ENCODE data around the gene MATN1. TPM values are rescaled to one million over a fixed set of nuclear protein-coding genes. Genes with fewer than 3 reads are reported as not detected.

Gene MATN1
- total and polyA plus RNA-seq, 4 experiments from 2014 or later = 0.12 to 1.2 (median 0.53) TPM; not detected in 1

DNA sequence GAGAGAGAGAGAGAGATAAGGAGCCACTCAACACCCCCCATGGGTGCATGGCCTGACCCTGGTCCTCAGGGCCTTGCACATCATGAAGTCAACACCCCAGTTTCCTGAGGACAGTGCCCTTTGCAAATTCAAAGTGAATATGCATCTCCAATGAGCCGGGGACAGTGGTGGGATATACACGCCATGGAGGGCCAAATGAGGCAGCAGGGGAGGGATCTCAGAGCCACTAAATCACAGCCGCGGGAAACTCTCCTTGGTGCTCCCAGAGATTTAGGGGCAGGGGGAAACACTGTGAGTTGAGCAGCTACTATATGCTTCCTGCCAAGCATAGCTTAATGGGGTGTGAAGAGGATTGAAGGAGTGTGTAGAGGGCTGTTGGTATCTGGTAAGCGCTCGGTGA is 35.5 kb downstream of the MATN1 start:
- Histone ChIP-seq H3K4me1 (ENCODE audit: insufficient read depth, low read length) (peaks cover 9% of the 10 kb centered on the region), H3K27ac (ENCODE audit: low read depth, low read length) (no peak overlapping the region), H3K36me3 (ENCODE audit: insufficient read depth, low read length) (no peaks in the 10 kb centered on the region), H3K9me3 (ENCODE audit: control insufficient read depth in 1 of 2, low read length in 2 of 2) (no peaks in the 10 kb centered on the region), H3K27me3 (ENCODE audit: insufficient read depth, low read length) (peaks cover 9% of the 10 kb centered on the region), H3K4me3 (ENCODE audit: low read length in 2 of 2) (no peak overlapping the region)
- peaks cover 0 to 11% (median 8%) of the 10 kb centered on the region in 4 donors for H3K4me1 Mint-ChIP-seq
- POLR2A ChIA-PET (ENCODE audit: partially characterized antibody) = no interaction called here
- peaks cover 16 to 43% of the 10 kb centered on the region in 2 donors for H3K27me3 Mint-ChIP-seq
- intact Hi-C loops (cut with micrococcal nuclease) = no loop called here
- H3K4me3 Mint-ChIP-seq = no peak overlapping the region
- H3K27ac Mint-ChIP-seq = peak overlapping the region in 2 of 7 donors; percentile 0 to 34
- CTCF ChIA-PET (ENCODE audit: partially characterized antibody) = no interaction called here
- H3K36me3 Mint-ChIP-seq = no peaks in the 10 kb centered on the region
- no peaks in the 10 kb centered on the region for H3K9me3 Mint-ChIP-seq
- DNase-seq = no peak

DNA sequence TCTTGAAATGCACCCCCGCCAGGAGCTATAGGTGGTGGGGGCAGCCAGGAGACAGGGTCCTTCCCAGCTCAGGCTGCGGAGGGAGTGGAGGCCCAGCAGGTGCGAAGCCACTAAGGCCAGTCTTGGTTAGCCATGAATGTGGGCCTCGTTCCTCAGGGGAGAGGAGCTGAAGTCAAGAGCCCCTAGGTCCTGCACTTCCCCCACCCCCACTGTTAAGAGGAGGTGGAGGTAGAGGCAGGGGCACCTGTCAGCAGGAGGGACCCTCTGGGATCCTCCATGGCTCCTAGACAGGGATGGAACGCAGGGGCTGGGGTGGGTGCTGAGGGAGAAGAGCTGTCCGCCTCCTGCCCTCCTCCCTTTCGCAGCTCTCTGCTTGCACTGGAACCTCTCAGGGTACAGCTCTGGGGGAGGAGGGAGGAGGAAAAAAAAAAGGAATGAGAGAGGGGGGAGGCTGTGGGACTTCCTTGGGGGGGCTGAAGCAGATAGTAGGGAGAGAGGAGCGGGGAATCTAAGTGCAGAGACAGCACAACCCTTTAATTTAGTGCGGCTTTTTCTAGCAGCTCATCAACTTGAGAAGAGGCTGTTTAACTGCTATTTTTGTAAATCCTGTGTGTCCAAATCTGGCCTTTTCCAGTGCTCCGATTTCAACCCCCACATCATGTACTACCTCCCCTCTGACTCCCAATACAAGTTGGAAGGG is 37.0 kb downstream of the MATN1 start:
- Histone ChIP-seq H3K9me3 (ENCODE audit: control insufficient read depth in 1 of 2, low read length in 2 of 2) (no peaks in the 10 kb centered on the region), H3K36me3 (ENCODE audit: insufficient read depth, low read length) (no peaks in the 10 kb centered on the region), H3K4me1 (ENCODE audit: insufficient read depth, low read length) (peaks cover 9% of the 10 kb centered on the region), H3K27ac (ENCODE audit: low read depth, low read length) (no peak overlapping the region), H3K4me3 (ENCODE audit: low read length in 2 of 2) (no peak overlapping the region), H3K27me3 (ENCODE audit: insufficient read depth, low read length) (peaks cover 9% of the 10 kb centered on the region)
- intact Hi-C loops (cut with micrococcal nuclease) = no loop called here
- Mint-ChIP-seq H3K4me3 (peak overlapping the region in 2 of 8 donors; percentile 24 to 36), H3K4me1 (peaks cover 0 to 11% (median 7%) of the 10 kb centered on the region in 4 donors), H3K9me3 (no peaks in the 10 kb centered on the region), H3K36me3 (no peaks in the 10 kb centered on the region), H3K27ac (no peak overlapping the region), H3K27me3 (peaks cover 23 to 50% of the 10 kb centered on the region in 2 donors)
- no peak for DNase-seq
- ChIA-PET CTCF (ENCODE audit: partially characterized antibody) (no interaction called here), POLR2A (ENCODE audit: partially characterized antibody) (no interaction called here)

DNA sequence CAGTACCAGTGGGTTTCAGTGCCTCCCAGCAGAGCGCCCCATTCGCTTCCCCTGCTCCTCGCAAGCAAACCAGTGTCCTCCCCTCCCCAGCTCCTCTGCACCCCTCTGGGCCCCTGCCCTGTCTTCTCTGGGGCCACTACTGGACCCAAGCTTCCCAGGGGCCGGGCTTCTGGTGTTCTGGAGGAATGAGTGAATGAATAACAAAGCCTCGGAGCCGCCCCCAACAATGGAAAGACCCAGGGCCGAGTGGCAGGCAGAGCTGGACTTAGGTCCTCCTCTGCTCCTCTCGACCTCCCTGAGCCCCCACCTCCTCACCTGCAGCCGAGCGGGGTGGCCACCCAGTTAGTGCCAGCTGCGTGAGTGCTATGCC is 37.6 kb downstream of the MATN1 start:
- ChIA-PET CTCF (ENCODE audit: partially characterized antibody) (no interaction called here), POLR2A (ENCODE audit: partially characterized antibody) (no interaction called here)
- H3K4me1 Mint-ChIP-seq = peaks cover 0 to 11% (median 7%) of the 10 kb centered on the region in 4 donors
- no peaks in the 10 kb centered on the region for H3K9me3 Mint-ChIP-seq
- peak overlapping the region in 1 of 7 donors; percentile 22 for H3K27ac Mint-ChIP-seq
- Histone ChIP-seq H3K27ac (ENCODE audit: low read depth, low read length) (no peak overlapping the region), H3K27me3 (ENCODE audit: insufficient read depth, low read length) (peaks cover 9% of the 10 kb centered on the region), H3K9me3 (ENCODE audit: control insufficient read depth in 1 of 2, low read length in 2 of 2) (no peaks in the 10 kb centered on the region), H3K4me1 (ENCODE audit: insufficient read depth, low read length) (peaks cover 9% of the 10 kb centered on the region), H3K4me3 (ENCODE audit: low read length in 2 of 2) (no peak overlapping the region), H3K36me3 (ENCODE audit: insufficient read depth, low read length) (no peaks in the 10 kb centered on the region)
- peaks cover 24 to 49% of the 10 kb centered on the region in 2 donors for H3K27me3 Mint-ChIP-seq
- intact Hi-C loops (cut with micrococcal nuclease) = no loop called here
- H3K4me3 Mint-ChIP-seq = peak overlapping the region in 3 of 8 donors; percentile 15 to 36 (median 24)
- DNase-seq = no peak
- no peaks in the 10 kb centered on the region for H3K36me3 Mint-ChIP-seq

DNA sequence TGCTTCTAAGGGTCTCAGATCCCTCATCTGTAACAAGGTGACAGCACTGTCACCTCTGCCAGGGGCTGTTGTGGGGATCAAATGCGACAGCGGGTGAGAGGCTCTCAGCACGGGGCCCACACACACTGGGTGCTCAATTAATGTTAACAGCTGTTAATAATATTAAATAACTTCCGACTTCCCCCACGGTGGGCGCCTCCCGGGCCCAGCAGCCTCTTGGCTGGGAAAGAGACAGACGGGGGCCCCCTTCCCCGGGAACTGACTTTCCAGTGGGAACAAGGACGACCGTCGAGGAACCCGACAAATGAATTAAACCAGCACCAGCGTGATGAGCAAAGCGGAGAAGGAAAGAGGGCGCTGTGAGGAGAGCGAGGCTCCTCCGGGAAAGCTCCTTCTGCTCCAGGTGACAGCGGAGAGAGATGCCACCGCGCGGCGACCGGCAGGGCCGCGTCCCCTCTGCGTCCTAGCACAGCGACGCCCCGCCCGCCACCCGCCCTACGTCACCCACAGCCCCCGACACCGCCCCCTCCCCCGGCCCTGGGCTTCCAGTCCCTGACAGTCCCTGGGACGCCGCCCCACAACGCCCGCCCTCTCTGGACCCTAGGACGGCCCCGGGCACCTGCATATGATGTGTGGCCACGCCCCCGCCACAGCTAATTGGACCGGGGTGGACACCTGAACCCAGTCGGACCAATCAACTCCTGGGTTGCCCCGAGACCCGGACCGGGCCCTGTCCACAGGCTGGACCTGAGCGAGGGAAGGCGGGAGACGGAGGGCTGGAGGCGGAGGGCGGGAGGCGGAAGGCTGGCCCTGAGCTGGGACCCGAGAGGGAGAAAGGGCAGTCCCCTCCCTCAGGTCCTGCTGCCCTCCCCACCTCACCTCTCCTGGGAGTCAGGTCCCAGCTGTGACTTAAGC is 38.2 kb downstream of the MATN1 start:
- H3K9me3 ChIP-seq (ENCODE audit: control insufficient read depth in 1 of 2, low read length in 2 of 2) = no peaks in the 10 kb centered on the region
- ChIA-PET CTCF (ENCODE audit: partially characterized antibody) (no interaction called here), POLR2A (ENCODE audit: partially characterized antibody) (no interaction called here)
- intact Hi-C loops (cut with micrococcal nuclease) = no loop called here
- Mint-ChIP-seq H3K4me3 (peak overlapping the region; percentile 36 to 73 (median 59)), H3K36me3 (no peaks in the 10 kb centered on the region), H3K4me1 (peaks cover 0 to 11% (median 7%) of the 10 kb centered on the region in 4 donors), H3K27ac (peak overlapping the region in 1 of 7 donors; percentile 62), H3K27me3 (peaks cover 22 to 47% of the 10 kb centered on the region in 2 donors), H3K9me3 (no peaks in the 10 kb centered on the region)
- no peak overlapping the region for H3K4me3 ChIP-seq (ENCODE audit: low read length in 2 of 2)
- H3K4me1 ChIP-seq (ENCODE audit: insufficient read depth, low read length) = peaks cover 9% of the 10 kb centered on the region
- no peaks in the 10 kb centered on the region for H3K36me3 ChIP-seq (ENCODE audit: insufficient read depth, low read length)
- DNase-seq = peak in 2 of 5 donors; percentile 4 to 10
- no peak overlapping the region for H3K27ac ChIP-seq (ENCODE audit: low read depth, low read length)
- peaks cover 9% of the 10 kb centered on the region for H3K27me3 ChIP-seq (ENCODE audit: insufficient read depth, low read length)

DNA sequence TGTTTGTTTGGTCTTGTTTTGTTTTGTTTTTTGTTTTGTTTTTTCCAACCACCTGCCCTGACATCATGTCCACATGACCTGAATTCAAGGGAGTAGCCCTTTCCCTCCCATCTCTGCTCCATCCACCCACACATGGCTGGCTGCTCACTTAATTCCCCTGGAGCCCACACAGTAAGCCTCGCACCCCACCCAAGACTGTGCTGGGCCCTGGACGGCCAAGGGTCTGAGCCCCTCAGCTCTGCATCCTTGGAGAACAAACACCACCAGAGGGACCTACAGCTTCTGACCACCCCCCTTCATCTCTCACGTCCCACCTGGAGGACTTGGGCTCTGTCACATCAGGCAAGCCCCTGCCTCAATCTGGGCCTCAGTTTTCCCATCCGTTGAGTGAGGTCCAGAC is 39.1 kb downstream of the MATN1 start:
- DNase-seq = no peak
- Histone ChIP-seq H3K36me3 (ENCODE audit: insufficient read depth, low read length) (no peaks in the 10 kb centered on the region), H3K9me3 (ENCODE audit: control insufficient read depth in 1 of 2, low read length in 2 of 2) (no peaks in the 10 kb centered on the region), H3K4me3 (ENCODE audit: low read length in 2 of 2) (no peak overlapping the region), H3K27me3 (ENCODE audit: insufficient read depth, low read length) (peaks cover 9% of the 10 kb centered on the region), H3K4me1 (ENCODE audit: insufficient read depth, low read length) (peaks cover 9% of the 10 kb centered on the region), H3K27ac (ENCODE audit: low read depth, low read length) (no peak overlapping the region)
- POLR2A ChIA-PET (ENCODE audit: partially characterized antibody) = no interaction called here
- CTCF ChIA-PET (ENCODE audit: partially characterized antibody) = no interaction called here
- Mint-ChIP-seq H3K36me3 (no peaks in the 10 kb centered on the region), H3K9me3 (no peaks in the 10 kb centered on the region), H3K27ac (no peak overlapping the region), H3K27me3 (peaks cover 22 to 47% of the 10 kb centered on the region in 2 donors), H3K4me3 (peak overlapping the region in 2 of 8 donors; percentile 54 to 58), H3K4me1 (peaks cover 0 to 11% (median 7%) of the 10 kb centered on the region in 4 donors)
- intact Hi-C loops (cut with micrococcal nuclease) = no loop called here

DNA sequence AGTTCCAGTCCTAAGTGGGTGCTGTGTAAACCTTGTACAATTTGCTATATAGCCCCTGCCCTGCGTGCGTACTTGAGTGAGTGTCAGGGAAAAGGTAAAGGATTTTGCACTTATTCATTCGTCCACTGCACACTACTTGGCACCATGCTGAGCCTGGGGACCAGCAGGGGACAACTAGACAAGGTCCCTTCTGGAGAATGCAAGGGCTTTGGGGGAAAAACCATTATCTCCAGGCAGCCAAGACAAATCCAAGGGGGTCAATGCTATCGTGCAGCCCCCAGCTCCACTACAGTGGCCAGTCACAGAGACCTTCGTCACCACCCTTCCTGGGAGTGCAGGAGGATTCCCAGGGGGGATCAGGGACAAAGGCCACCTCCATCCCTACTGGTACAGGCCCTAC is 39.7 kb downstream of the MATN1 start:
- POLR2A ChIA-PET (ENCODE audit: partially characterized antibody) = no interaction called here
- H3K4me3 Mint-ChIP-seq = no peak overlapping the region
- H3K27me3 Mint-ChIP-seq = peaks cover 22 to 46% of the 10 kb centered on the region in 2 donors
- Histone ChIP-seq H3K27me3 (ENCODE audit: insufficient read depth, low read length) (peaks cover 9% of the 10 kb centered on the region), H3K4me1 (ENCODE audit: insufficient read depth, low read length) (peaks cover 9% of the 10 kb centered on the region), H3K4me3 (ENCODE audit: low read length in 2 of 2) (no peak overlapping the region), H3K27ac (ENCODE audit: low read depth, low read length) (no peak overlapping the region), H3K36me3 (ENCODE audit: insufficient read depth, low read length) (no peaks in the 10 kb centered on the region), H3K9me3 (ENCODE audit: control insufficient read depth in 1 of 2, low read length in 2 of 2) (no peaks in the 10 kb centered on the region)
- no peaks in the 10 kb centered on the region for H3K9me3 Mint-ChIP-seq
- H3K4me1 Mint-ChIP-seq = peaks cover 0 to 11% (median 7%) of the 10 kb centered on the region in 4 donors
- H3K36me3 Mint-ChIP-seq = no peaks in the 10 kb centered on the region
- no peak for DNase-seq
- intact Hi-C loops (cut with micrococcal nuclease) = no loop called here
- H3K27ac Mint-ChIP-seq = no peak overlapping the region
- CTCF ChIA-PET (ENCODE audit: partially characterized antibody) = no interaction called here
